Nephron (organoid): ENCODE data around the gene CRIP1.

ENCODE experiments used
- H3K27ac Mint-ChIP-seq, 3 experiments: 2 replicates each; pipeline ENCODE4 v1.8.0; 2020; ENCODE audit warnings: mixed read lengths in 3 of 3, mild to moderate bottlenecking in 2 of 3, moderate library complexity in 1 of 3
- H3K27me3 Mint-ChIP-seq: 2 replicates; pipeline ENCODE4 v1.8.0; 2021; ENCODE audit warnings: low read depth, mild to moderate bottlenecking, moderate library complexity, mixed read lengths
- H3K36me3 Mint-ChIP-seq: 2 replicates; pipeline ENCODE4 v1.8.0; 2020; ENCODE audit warnings: low read depth, mixed read lengths
- H3K4me1 Mint-ChIP-seq: 2 replicates; pipeline ENCODE4 v1.8.0; 2020; ENCODE audit warnings: mixed read lengths
- H3K4me3 Mint-ChIP-seq, 3 experiments: 2 replicates each; pipeline ENCODE4 v1.8.0; 2020; ENCODE audit warnings: mild to moderate bottlenecking in 3 of 3, mixed read lengths in 3 of 3, moderate library complexity in 2 of 3
- H3K9me3 Mint-ChIP-seq: 2 replicates; pipeline ENCODE4 v1.8.0; 2020; ENCODE audit warnings: mixed read lengths
- CTCF ChIP-seq, 3 experiments: fragments of 200-600 bp; sonication (generic); IDR thresholded peaks; one replicate each; pipeline ENCODE4 v1.5.0; 2021; ENCODE audit warnings: antibody characterized with exemption in 3 of 3; ENCODE audit not compliant: unreplicated experiment in 3 of 3

CRIP1 gene

GRCh38 chr14:105531894-105532623 is 45.4 kb downstream of the CRIP1 start:
- Mint-ChIP-seq H3K4me3 (no peak overlapping the region), H3K9me3 (no peaks in the 10 kb centered on the region), H3K36me3 (no peaks in the 10 kb centered on the region), H3K27me3 (peaks cover 13% of the 10 kb centered on the region), H3K4me1 (peaks cover 6% of the 10 kb centered on the region), H3K27ac (no peak overlapping the region)
- TF ChIP-seq CTCF (IDR thresholded peaks at IDR 0.05; ENCODE audit: unreplicated experiment in 3 of 3), result no peak

DNA sequence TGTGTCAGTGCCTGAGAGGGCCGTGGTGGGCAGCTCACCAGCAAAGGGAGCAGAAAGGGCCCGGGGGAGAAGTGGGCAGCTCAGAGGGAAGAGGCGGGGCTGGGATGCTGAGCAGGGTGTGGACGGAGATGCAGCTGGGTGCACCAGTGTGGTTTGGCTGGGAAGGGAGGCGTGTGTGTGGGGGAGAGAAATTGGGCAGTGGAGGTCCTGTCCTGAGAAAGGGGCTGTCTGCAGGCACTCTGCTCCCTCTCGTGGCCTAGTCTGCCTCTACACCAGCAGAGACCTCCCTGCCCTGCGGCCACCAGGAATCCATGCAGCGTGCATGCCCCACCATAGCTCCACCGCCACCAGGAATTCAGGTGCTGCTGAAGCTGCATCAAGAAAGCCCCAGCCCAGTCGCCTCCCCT is 46.1 kb downstream of the CRIP1 start:
- Mint-ChIP-seq H3K36me3 (no peaks in the 10 kb centered on the region), H3K4me1 (peaks cover 6% of the 10 kb centered on the region), H3K27me3 (peaks cover 14% of the 10 kb centered on the region), H3K27ac (peak overlapping the region in 1 of 3 experiments; percentile 39), H3K4me3 (peak overlapping the region in 1 of 3 experiments; percentile 56), H3K9me3 (no peaks in the 10 kb centered on the region)
- TF ChIP-seq CTCF (IDR thresholded peaks at IDR 0.05; ENCODE audit: unreplicated experiment in 3 of 3), result peak; percentile 20 to 26 (median 25)

DNA sequence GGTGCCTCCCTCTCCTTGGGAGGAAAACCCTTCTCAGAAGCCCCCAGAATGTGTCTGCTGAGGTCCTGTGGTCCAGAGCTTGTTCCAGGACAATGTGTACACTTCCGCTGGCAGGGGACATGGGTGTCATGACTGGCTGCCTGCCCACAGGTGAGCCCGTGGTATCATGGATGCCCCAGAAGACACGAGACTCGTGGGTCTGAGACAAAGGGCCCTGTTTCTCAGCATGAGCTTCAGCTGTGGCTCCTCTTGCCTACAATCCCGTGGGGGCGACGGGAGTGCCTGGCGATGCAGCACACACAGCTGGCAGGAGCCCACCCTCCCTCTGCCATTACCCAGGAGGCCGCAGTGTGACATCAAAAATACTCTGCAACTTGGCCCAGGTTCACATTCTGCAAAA is 46.7 kb downstream of the CRIP1 start:
- Mint-ChIP-seq H3K36me3 (no peaks in the 10 kb centered on the region), H3K27ac (no peak overlapping the region)

GRCh38 chr14:105533811-105534498 is 47.3 kb downstream of the CRIP1 start:
- TF ChIP-seq CTCF (IDR thresholded peaks at IDR 0.05; ENCODE audit: unreplicated experiment in 3 of 3), result no peak
- Mint-ChIP-seq H3K27me3 (peaks cover 24% of the 10 kb centered on the region), H3K27ac (no peak overlapping the region), H3K4me3 (no peak overlapping the region), H3K9me3 (no peaks in the 10 kb centered on the region), H3K36me3 (no peaks in the 10 kb centered on the region), H3K4me1 (peaks cover 6% of the 10 kb centered on the region)

More for the DNA sequence above, 46.7 kb downstream of the CRIP1 start:
- Mint-ChIP-seq H3K4me3 (no peak overlapping the region), H3K4me1 (peaks cover 6% of the 10 kb centered on the region), H3K9me3 (no peaks in the 10 kb centered on the region), H3K27me3 (peaks cover 19% of the 10 kb centered on the region)
- TF ChIP-seq CTCF (IDR thresholded peaks at IDR 0.05; ENCODE audit: unreplicated experiment in 3 of 3), result no peak

- Mint-ChIP-seq H3K27me3 (peaks cover 25% of the 10 kb centered on the region), H3K9me3 (no peaks in the 10 kb centered on the region), H3K27ac (no peak overlapping the region), H3K4me1 (peaks cover 6% of the 10 kb centered on the region), H3K36me3 (no peaks in the 10 kb centered on the region), H3K4me3 (no peak overlapping the region)
- TF ChIP-seq CTCF (IDR thresholded peaks at IDR 0.05; ENCODE audit: unreplicated experiment in 3 of 3), result no peak
Observed at GRCh38 chr14:105534586-105534985, 47.9 kb downstream of the CRIP1 start.
